NCI-H510A treated with DMSO at 0.1 percent for 48 hours (cell line): ENCODE results near the gene AZU1.
"Not testable (repeated sequence)": the region's sequence is repeated elsewhere in the genome, so short reads cannot be mapped to it uniquely, and the experiment has no call there.

Experiments
- DNase-seq: peaks from one replicate; lab custom pipeline; 2025; lab: John Stamatoyannopoulos, UW

AZU1 gene

GRCh38 chr19:873561-874041 lies 46.0 kb downstream of the AZU1 start:
- DNase-seq, result no peak

- no peak for DNase-seq
Measured at GRCh38 chr19:875265-875879, 47.7 kb downstream of the AZU1 start.

GRCh38 chr19:876089-876488 lies 48.5 kb downstream of the AZU1 start:
- no peak for DNase-seq

GRCh38 chr19:876780-877314 lies 49.2 kb downstream of the AZU1 start:
- DNase-seq, result no peak

- not testable (repeated sequence) for DNase-seq
Measured at GRCh38 chr19:877992-878660, 50.5 kb downstream of the AZU1 start.

GRCh38 chr19:878751-879561 lies 51.3 kb downstream of the AZU1 start:
- DNase-seq, result not testable (repeated sequence)

GRCh38 chr19:879711-880438 lies 52.2 kb downstream of the AZU1 start:
- no peak for DNase-seq
